ENCODE results near the gene MTFR2.

DNA sequence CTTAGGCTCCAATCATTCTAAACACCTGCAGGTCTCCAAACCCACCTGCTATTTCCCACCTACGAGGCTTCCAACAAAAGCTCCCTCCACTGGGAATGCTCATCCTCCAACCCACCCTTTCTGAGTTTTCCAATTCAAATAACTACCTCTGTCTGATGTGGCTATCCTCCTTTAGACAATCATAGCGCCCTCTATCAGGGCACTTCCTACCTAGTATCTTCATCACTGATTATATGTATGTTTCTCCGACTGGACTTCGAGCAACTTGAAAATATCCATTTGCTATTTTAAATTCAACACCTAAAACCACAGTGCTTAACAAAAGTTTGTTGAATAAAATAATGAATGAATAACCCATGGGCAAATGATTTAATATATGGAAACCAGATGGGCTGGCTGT, 41.3 kb downstream of the MTFR2 start:
- TF ChIP-seq POLR2AphosphoS5 (IDR thresholded peaks at IDR 0.05) (no peak), POLR2A (IDR thresholded peaks at IDR 0.05) (no peak), EP300 (IDR thresholded peaks at IDR 0.05) (no peak)
- TF ChIP-seq, protein P1, sequence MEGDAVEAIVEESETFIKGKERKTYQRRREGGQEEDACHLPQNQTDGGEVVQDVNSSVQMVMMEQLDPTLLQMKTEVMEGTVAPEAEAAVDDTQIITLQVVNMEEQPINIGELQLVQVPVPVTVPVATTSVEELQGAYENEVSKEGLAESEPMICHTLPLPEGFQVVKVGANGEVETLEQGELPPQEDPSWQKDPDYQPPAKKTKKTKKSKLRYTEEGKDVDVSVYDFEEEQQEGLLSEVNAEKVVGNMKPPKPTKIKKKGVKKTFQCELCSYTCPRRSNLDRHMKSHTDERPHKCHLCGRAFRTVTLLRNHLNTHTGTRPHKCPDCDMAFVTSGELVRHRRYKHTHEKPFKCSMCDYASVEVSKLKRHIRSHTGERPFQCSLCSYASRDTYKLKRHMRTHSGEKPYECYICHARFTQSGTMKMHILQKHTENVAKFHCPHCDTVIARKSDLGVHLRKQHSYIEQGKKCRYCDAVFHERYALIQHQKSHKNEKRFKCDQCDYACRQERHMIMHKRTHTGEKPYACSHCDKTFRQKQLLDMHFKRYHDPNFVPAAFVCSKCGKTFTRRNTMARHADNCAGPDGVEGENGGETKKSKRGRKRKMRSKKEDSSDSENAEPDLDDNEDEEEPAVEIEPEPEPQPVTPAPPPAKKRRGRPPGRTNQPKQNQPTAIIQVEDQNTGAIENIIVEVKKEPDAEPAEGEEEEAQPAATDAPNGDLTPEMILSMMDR (IDR thresholded peaks at IDR 0.05), result no peak
